ENCODE measurements around the gene TBC1D23. TPM values are rescaled to one million over a fixed set of nuclear protein-coding genes. Genes with fewer than 3 reads are reported as not detected.
"Not testable (repeated sequence)": the region's sequence is repeated elsewhere in the genome, so short reads cannot be mapped to it uniquely, and the experiment has no call there.

Gene TBC1D23
- total RNA-seq, 1 experiment from 2014 or later, result 37.9 TPM

DNA sequence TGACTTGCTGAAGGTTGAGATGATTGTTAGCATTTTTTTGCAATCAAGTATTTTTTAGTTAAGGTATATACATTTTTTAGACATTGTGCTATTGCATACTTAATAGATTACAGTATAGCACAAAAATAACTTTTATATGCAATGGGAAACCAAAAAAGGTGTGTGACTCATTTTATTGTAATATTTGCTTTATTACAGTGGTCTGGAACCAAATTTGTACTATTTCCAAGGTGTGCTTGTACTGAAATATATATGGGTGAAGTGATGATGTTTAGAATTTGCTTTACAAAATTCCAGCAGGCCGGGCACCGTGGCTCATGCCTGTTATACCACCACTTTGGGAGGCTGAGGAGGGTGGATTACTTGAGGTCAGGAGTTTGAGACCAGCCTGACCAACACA lies 29.1 kb upstream of the TBC1D23 start:
- H3K27me3 ChIP-seq (ENCODE audit: low read length), result no peaks in the 10 kb centered on the region
- intact Hi-C loops (cut with micrococcal nuclease), result loop anchor here (1.0 to 2.0 kb wide), 3 partner anchors 124 to 162 kb away; no protein-coding TSS in a partner anchor
- H3K36me3 ChIP-seq (ENCODE audit: low read depth, low read length), result no peaks in the 10 kb centered on the region
- no peak overlapping the region for H3K4me3 ChIP-seq (ENCODE audit: low read length)
- H3K79me2 ChIP-seq (ENCODE audit: low read length), result no peaks in the 10 kb centered on the region
- H3F3A ChIP-seq (ENCODE audit: low read length, unreplicated experiment), result peaks cover 3% of the 10 kb centered on the region
- no peaks in the 10 kb centered on the region for H3K9me2 ChIP-seq (replicated peaks; ENCODE audit: low read length)
- DNase-seq (peak; percentile 97), ATAC-seq (peak; percentile 97)
- peak overlapping the region; percentile 69 for H3K27ac ChIP-seq (ENCODE audit: low read length)
- no peak overlapping the region; the same call in 1 of the 2 replicates for H3K9ac ChIP-seq (ENCODE audit: low read length)
- no peak overlapping the region for H2AFZ ChIP-seq (ENCODE audit: low read length)
- no peaks in the 10 kb centered on the region for H3K9me3 ChIP-seq (ENCODE audit: low read length)
- BruUV-seq (replicated peaks), result no TSS peak
- CTCF ChIA-PET, result no interaction called here
- POLR2A ChIA-PET (ENCODE audit: unreplicated experiment), result no interaction called here
- peak overlapping the region; percentile 56 for H3K4me2 ChIP-seq (ENCODE audit: low read length)
- H4K20me1 ChIP-seq (ENCODE audit: low read length), result no peaks in the 10 kb centered on the region
- TF ChIP-seq, protein P1, sequence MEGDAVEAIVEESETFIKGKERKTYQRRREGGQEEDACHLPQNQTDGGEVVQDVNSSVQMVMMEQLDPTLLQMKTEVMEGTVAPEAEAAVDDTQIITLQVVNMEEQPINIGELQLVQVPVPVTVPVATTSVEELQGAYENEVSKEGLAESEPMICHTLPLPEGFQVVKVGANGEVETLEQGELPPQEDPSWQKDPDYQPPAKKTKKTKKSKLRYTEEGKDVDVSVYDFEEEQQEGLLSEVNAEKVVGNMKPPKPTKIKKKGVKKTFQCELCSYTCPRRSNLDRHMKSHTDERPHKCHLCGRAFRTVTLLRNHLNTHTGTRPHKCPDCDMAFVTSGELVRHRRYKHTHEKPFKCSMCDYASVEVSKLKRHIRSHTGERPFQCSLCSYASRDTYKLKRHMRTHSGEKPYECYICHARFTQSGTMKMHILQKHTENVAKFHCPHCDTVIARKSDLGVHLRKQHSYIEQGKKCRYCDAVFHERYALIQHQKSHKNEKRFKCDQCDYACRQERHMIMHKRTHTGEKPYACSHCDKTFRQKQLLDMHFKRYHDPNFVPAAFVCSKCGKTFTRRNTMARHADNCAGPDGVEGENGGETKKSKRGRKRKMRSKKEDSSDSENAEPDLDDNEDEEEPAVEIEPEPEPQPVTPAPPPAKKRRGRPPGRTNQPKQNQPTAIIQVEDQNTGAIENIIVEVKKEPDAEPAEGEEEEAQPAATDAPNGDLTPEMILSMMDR (conservative IDR thresholded peaks at IDR 0.05; ENCODE audit: low read depth, low read length), result no peak
- TF ChIP-seq EZH2phosphoT487 (IDR thresholded peaks at IDR 0.05; ENCODE audit: borderline replicate concordance, low read length), result no peak
- TF ChIP-seq EZH2 (IDR thresholded peaks at IDR 0.05; ENCODE audit: low read length, unreplicated experiment), result no peak
- peaks cover 16% of the 10 kb centered on the region for H3K4me1 ChIP-seq (ENCODE audit: insufficient read depth, low read length)

DNA sequence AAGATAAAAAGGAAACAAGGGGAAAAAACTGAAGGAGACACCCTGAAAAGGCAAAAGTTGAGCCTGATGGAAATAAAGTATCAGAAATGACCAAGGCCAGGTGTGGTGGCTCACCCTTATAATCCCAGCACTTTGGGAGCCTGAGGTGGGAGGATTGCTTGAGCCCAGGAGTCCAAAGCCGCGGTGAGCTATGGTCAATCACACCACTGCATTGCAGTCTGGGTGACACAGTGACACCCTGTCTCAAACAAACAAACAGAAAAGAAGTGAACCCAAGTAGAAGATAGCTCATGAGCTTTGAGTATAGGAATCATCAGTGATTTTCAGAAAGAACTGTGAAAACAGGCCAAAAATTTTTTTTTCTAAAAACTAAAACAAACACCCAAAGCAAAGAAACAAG lies 26.4 kb upstream of the TBC1D23 start:
- Histone ChIP-seq H3K27ac (ENCODE audit: low read length) (no peak overlapping the region), H3K27me3 (ENCODE audit: low read length) (no peaks in the 10 kb centered on the region), H3K36me3 (ENCODE audit: low read depth, low read length) (no peaks in the 10 kb centered on the region), H2AFZ (ENCODE audit: low read length) (no peak overlapping the region), H3K9ac (ENCODE audit: low read length) (no peak overlapping the region), H4K20me1 (ENCODE audit: low read length) (no peaks in the 10 kb centered on the region), H3K4me1 (ENCODE audit: insufficient read depth, low read length) (peaks cover 16% of the 10 kb centered on the region), H3K4me3 (ENCODE audit: low read length) (no peak overlapping the region), H3K4me2 (ENCODE audit: low read length) (no peak overlapping the region), H3K9me3 (ENCODE audit: low read length) (peaks cover 5% of the 10 kb centered on the region; the same call in 1 of the 2 replicates), H3F3A (ENCODE audit: low read length, unreplicated experiment) (peaks cover 3% of the 10 kb centered on the region), H3K9me2 (replicated peaks; ENCODE audit: low read length) (no peaks in the 10 kb centered on the region), H3K79me2 (ENCODE audit: low read length) (no peaks in the 10 kb centered on the region)
- ChIA-PET CTCF (no interaction called here), POLR2A (ENCODE audit: unreplicated experiment) (no interaction called here)
- intact Hi-C loops (cut with micrococcal nuclease), result no loop called here
- TF ChIP-seq EZH2 (IDR thresholded peaks at IDR 0.05; ENCODE audit: low read length, unreplicated experiment), result no peak
- TF ChIP-seq EZH2phosphoT487 (IDR thresholded peaks at IDR 0.05; ENCODE audit: borderline replicate concordance, low read length), result no peak
- TF ChIP-seq, protein P1 (conservative IDR thresholded peaks at IDR 0.05; ENCODE audit: low read depth, low read length), result no peak
- no TSS peak for BruUV-seq (replicated peaks)
- ATAC-seq (no peak), DNase-seq (no peak)

DNA sequence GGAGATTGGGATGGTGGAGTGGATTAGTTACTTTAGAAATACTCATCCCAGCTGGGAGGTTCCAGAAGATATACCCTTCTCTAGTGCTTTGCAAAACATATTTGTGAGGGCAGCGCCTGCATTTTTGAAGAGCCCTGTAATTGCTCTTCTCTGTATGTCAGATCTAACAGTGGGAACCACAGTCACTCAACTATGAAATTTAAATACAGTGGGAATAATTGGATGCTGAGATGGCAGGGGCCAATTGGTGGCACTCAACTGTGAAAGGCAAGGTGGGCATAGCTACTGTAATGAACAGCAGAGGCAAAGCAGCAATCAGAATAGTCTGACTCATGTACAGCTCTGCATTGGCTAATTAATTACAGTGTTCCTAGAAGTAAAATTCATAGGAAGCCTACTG lies 22.2 kb upstream of the TBC1D23 start:
- H3K4me1 ChIP-seq (ENCODE audit: insufficient read depth, low read length), result no peaks in the 10 kb centered on the region
- H3K36me3 ChIP-seq (ENCODE audit: low read depth, low read length), result no peaks in the 10 kb centered on the region
- no peaks in the 10 kb centered on the region for H3K79me2 ChIP-seq (ENCODE audit: low read length)
- no peak overlapping the region for H3K4me3 ChIP-seq (ENCODE audit: low read length)
- no peak overlapping the region for H3K9ac ChIP-seq (ENCODE audit: low read length)
- no peak overlapping the region for H2AFZ ChIP-seq (ENCODE audit: low read length)
- no peak for TF ChIP-seq EZH2 (IDR thresholded peaks at IDR 0.05; ENCODE audit: low read length, unreplicated experiment)
- TF ChIP-seq, protein P1 (conservative IDR thresholded peaks at IDR 0.05; ENCODE audit: low read depth, low read length), result no peak
- TF ChIP-seq EZH2phosphoT487 (IDR thresholded peaks at IDR 0.05; ENCODE audit: borderline replicate concordance, low read length), result no peak
- peaks cover 5% of the 10 kb centered on the region; the same call in 1 of the 2 replicates for H3K9me3 ChIP-seq (ENCODE audit: low read length)
- POLR2A ChIA-PET (ENCODE audit: unreplicated experiment), result no interaction called here
- ATAC-seq, result no peak
- DNase-seq, result no peak
- no peaks in the 10 kb centered on the region for H3K9me2 ChIP-seq (replicated peaks; ENCODE audit: low read length)
- H3F3A ChIP-seq (ENCODE audit: low read length, unreplicated experiment), result no peaks in the 10 kb centered on the region
- CTCF ChIA-PET, result no interaction called here
- H3K4me2 ChIP-seq (ENCODE audit: low read length), result no peak overlapping the region
- H4K20me1 ChIP-seq (ENCODE audit: low read length), result no peaks in the 10 kb centered on the region
- intact Hi-C loops (cut with micrococcal nuclease), result no loop called here
- no peak overlapping the region for H3K27ac ChIP-seq (ENCODE audit: low read length)
- no TSS peak for BruUV-seq (replicated peaks)
- no peaks in the 10 kb centered on the region for H3K27me3 ChIP-seq (ENCODE audit: low read length)

DNA sequence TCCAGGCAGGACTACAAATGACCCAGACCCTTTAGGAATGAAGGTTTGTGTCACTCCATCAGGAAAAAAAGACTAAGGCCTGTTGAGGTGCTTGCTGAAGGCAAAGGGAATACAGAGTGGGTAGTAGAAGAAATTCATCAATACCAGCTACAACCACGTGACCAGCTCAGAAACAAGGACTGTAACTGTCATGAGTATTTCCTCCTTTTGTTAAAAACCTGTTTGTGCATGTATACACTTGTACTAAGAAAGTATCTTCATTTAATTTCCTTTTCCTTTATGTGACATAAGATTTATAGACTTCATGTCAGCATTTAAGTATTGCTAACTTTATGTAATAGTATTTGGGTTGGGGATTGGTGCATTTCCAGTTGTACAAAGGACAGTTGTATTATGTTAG lies 18.3 kb upstream of the TBC1D23 start:
- intact Hi-C loops (cut with micrococcal nuclease); H3K9me2 ChIP-seq (replicated peaks; ENCODE audit: low read length); H3K9me3 ChIP-seq (ENCODE audit: low read length); POLR2A ChIA-PET (ENCODE audit: unreplicated experiment); H3F3A ChIP-seq (ENCODE audit: low read length, unreplicated experiment); H3K4me3 ChIP-seq (ENCODE audit: low read length); H4K20me1 ChIP-seq (ENCODE audit: low read length); H3K27ac ChIP-seq (ENCODE audit: low read length); H3K36me3 ChIP-seq (ENCODE audit: low read depth, low read length); ATAC-seq; CTCF ChIA-PET; H2AFZ ChIP-seq (ENCODE audit: low read length); H3K79me2 ChIP-seq (ENCODE audit: low read length); H3K9ac ChIP-seq (ENCODE audit: low read length); H3K4me2 ChIP-seq (ENCODE audit: low read length); DNase-seq; H3K4me1 ChIP-seq (ENCODE audit: insufficient read depth, low read length); BruUV-seq (replicated peaks); H3K27me3 ChIP-seq (ENCODE audit: low read length): not testable (repeated sequence)
